GM12872 (cell line): ENCODE measurements around the gene IRAK1.

Experiments used
- CTCF ChIP-seq: IDR thresholded peaks from 3 replicates; pipeline ENCODE4 v1.5.1; 2011; ENCODE audit warnings: low read depth, mild to moderate bottlenecking, low read length, moderate library complexity; ENCODE audit not compliant: insufficient read depth

The IRAK1 gene

GRCh38 chrX:154038656-154039055 is 19.0 kb upstream of the IRAK1 start:
- TF ChIP-seq CTCF, result no peak

GRCh38 chrX:154037754-154038153 is 18.1 kb upstream of the IRAK1 start:
- no peak for TF ChIP-seq CTCF

GRCh38 chrX:154036513-154036912 is 16.8 kb upstream of the IRAK1 start:
- no peak for TF ChIP-seq CTCF

GRCh38 chrX:154033848-154034247 is 14.1 kb upstream of the IRAK1 start:
- no peak for TF ChIP-seq CTCF

GRCh38 chrX:154032653-154033052 is 13.0 kb upstream of the IRAK1 start:
- TF ChIP-seq CTCF, result no peak

- no peak for TF ChIP-seq CTCF
These were observed 12.5 kb upstream of the IRAK1 start for GRCh38 chrX:154032160-154032559.

GRCh38 chrX:154030715-154031305 is 11.1 kb upstream of the IRAK1 start:
- TF ChIP-seq CTCF, result no peak

GRCh38 chrX:154030266-154030665 is 10.6 kb upstream of the IRAK1 start:
- no peak for TF ChIP-seq CTCF
